GM18520 (cell line): ENCODE data around the gene NPW.

Experiments
- ATAC-seq: cut with Tn5 transposase; IDR thresholded peaks from one replicate; pipeline ENCODE4 v1.9.1; 2021; ENCODE audit not compliant: unreplicated experiment

Gene NPW

DNA sequence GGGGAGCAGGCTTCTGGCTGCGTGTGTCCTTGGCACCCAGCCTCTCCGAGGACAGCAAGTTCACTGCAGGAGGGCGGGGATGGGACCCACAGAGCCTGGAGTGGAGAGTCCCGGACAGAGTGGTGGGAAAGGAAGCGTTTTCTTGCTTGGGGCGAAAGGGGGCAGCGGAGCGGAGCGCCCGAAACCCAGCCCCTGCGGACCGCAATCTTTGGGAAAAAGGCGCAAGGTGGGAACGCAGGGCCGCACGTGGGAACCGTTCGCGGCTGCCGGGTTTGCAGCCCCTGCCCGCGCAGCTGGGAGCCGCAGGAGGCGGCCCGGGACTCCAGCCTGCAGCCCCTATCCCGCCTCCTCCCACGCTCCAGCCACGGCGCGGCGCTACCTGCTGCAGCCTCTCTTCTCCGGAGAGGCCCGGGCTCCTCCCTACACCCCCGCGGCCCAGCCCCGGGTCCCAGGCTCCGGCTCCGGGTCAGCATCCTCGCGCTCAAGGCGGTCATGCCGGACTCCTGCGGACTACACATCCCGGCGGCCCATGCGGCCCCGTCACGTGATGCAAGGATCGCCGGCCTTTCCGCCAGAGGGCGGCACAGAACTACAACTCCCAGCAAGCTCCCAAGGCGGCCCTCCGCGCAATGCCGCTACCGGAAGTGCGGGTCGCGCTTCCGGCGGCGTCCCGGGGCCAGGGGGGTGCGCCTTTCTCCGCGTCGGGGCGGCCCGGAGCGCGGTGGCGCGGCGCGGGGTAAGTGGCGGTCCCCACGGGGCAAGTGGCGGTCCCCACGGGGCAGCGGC is 27.9 kb downstream of the NPW start, which contains the start of the genes NTHL1 and TSC2:
Gene NTHL1, minus strand, starts transcription at position 505 of the 786 bp plus-strand sequence. Its CDS starts 11 bp downstream, at position 494.
Gene TSC2, plus strand, starts transcription at position 656 of the 786 bp plus-strand sequence. CDS start 631 bp downstream, outside the sequence.
- ATAC-seq = peak; percentile 95

DNA sequence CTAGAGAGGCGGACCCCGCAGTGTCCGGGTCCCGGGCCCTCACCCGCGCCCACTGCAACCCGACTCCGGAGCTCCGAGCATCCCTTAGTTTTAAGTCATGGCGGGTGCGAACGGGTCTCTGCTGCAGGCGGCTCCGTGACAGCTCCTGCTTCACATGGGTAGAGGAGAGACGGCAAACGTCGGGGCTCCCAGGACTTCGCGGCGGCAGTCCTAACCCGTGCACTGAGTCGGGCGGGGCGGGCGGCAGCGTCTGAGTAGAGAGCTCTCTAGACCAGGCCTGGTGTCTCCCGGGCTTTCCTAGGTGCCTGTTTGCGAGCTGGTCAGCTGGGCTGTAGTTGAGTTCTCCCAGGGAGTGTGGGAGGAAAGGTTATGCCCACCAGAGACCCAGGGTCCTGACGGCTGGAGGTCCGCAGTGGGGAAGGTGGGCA is 28.5 kb downstream of the NPW start:
- no peak for ATAC-seq

DNA sequence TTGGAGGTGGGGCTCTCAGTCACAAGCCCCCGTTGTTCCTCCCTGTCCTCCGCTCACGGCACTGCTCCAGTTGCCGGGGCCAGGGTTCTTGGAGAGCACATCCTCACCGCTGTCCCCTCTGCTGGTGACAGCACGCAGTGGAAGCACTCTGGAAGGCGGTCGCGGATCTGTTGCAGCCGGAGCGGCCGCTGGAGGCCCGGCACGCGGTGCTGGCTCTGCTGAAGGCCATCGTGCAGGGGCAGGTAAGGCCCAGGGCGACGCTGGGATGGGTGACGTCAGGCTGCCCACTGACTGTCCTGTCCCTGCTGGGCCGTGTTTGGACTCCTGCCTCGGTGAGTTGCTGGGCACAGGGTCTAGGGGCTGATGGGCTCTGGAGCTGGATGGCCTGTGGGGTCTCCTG is 33.6 kb downstream of the NPW start:
- no peak for ATAC-seq

DNA sequence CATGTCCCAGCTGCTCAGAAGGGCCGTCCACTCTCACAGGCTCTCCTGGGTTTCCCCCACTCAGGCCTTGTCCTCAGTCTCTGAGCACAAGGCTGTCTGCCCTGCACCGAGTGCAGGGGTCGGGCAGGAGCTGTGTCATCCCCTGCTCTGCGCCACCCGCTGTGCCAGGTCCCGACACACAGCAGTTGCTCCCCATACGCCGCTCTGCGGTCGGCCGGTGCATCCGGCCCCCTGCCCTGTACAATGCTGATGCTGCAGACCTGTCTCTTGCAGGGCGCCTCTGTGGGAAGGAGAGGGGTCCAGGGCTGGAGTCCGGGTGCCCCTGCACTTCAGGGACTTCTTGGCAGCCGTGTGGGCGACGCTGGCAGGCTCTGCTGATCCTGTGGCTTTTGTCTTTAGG is 34.3 kb downstream of the NPW start:
- ATAC-seq = no peak

DNA sequence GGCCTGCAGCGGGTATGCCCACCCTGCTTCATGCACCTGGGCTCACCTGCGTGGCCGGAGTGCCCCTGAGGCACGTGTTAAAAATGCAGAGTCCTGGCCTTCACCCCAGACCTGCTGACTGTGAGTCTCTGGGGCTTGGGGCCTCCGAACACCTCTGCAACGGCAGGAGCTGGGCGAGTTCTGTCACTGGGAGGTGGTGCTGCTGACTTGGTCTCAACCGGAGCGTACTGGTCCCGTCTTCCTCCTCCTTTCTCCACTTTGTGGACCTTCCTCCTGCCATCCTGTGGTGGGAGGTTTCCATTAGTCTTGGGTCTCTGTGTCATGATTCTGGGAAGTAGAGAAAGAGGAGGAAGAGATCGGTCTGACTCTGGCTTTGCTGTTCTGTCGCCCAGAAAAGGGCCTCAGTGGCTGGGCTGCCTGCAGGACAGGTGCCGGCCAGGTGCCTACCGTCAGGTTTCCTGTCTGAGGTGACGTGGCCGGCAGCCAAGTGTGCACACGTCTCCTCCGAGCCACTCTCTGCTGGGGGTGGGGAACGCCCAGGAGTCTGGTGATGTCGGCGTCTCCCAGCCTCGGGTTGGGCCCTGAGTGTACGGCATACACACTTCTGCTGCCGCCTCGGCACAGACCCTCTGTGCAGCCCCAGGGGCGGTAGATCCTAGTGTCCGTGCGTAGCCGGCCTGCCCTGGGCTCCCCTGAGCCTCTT is 35.1 kb downstream of the NPW start:
- ATAC-seq = no peak

DNA sequence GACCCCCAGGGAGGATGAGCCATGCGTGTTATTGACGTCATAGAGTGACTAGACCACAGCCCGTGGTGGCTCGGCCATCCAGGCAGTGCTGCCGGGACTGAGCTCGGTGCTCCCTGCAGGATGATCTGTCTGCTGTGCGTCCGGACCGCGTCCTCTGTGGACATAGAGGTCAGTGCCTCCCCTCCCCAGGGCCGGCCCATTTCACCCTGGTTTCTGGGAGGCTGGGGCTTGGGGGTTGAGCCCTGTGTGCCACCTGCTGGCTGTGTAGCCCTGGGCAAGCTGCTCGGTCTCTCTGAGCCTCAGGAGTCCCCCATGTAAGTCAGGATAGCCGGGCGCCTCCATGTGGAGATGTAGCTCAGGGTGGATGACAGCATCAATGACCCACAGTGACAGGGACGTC is 36.5 kb downstream of the NPW start:
- ATAC-seq = no peak

DNA sequence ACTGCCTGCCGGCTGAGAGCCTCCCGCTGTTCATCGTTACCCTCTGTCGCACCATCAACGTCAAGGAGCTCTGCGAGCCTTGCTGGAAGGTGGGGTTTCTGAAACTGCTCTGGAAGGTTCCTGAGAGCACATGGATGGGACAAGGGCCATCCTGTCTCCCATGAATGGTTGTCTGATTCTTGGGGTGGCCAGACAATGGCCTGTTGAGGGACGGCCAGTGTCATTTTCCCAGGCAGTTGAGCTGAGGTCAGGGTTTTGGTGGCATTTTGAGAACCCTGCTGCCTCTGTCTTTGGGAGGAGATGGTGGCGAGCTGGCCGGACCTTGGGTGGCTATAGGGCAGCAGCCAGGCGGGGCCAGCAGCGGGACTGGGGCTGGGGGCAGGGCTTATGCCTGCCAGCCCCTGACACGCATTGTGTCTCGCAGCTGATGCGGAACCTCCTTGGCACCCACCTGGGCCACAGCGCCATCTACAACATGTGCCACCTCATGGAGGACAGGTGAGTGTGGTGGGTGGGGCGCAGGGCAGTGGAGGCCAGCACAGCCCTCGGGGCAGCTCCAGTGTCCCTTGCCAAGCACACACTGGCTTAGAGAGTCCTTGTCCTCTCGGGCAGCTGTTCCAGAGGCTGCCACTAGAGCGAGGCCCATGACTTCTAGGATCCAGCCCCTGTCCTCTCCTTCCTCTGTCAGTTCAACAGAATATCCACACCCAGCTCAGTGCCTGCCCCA is 37.3 kb downstream of the NPW start:
- ATAC-seq = no peak

DNA sequence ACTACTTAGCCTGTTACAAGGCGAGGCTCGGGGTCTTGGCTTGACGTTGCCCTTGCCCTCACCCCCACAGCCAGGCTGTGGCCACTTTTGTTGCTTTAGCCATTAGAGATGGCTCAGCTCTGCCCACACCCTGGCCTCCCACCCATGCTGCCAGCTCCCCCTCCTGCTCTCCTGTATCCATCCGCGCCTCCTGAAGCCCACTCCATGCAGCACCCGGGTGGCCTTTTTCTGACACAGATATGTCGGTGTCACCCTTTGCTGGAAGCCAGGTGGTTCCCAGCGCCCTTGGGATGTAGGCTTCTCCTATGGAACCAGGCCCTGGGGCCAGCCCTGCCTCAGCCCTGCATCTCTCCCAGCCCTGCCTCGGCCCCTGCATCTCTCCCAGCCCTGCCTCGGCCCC is 37.9 kb downstream of the NPW start:
- no peak for ATAC-seq

DNA sequence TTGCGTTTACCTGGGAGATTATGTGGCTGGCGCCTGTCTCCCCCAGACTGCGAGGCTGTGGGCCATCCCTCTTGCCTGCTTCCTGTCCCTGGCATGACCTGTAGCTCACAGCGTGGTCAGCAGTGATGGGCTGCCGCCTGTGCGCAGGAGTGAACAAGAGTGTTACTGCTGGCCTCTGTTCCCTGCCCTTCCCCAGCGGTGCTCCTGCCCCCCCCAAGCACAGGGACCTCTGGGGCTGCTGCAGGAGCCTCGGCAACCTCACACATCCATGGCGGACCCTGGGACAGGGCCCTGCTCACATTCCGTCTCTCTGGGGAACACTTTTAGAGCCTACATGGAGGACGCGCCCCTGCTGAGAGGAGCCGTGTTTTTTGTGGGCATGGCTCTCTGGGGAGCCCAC is 38.8 kb downstream of the NPW start:
- no peak for ATAC-seq

DNA sequence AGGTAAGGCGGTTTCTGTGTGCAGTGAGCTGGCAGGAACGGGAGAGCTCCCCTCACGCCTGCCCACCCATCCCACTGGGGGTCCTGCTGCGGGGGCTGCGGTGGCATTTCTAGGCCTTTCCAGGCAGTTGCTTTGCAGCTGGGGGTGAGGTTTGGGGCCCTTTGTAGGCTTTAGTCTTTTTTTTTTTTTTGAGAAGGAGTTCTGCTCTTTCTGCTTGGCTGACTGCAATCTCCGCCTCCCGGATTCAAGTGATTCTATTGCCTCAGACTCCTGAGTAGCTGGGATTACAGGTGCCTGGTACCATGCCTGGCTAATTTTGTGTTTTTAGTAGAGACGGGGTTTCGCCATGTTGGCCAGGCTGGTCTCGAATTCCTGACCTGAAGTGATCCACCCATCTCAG is 39.3 kb downstream of the NPW start:
- ATAC-seq = no peak

DNA sequence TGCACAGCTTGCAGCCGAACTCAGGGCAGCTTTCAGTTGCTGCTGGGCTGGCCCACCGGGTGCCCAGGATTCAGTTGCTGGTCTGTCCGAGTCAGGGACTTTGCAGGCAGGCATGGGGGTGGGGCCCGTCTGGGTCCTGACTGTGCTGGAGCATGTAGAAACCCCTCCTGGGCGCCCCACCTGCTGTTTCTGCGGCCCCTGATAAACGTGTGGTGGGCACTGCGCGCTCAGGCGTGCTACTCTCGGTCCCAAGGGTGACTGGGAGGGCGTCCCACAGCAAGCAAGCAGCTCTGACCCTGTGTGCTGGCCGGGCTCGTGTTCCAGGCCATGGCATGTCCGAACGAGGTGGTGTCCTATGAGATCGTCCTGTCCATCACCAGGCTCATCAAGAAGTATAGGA is 40.8 kb downstream of the NPW start:
- ATAC-seq = no peak

DNA sequence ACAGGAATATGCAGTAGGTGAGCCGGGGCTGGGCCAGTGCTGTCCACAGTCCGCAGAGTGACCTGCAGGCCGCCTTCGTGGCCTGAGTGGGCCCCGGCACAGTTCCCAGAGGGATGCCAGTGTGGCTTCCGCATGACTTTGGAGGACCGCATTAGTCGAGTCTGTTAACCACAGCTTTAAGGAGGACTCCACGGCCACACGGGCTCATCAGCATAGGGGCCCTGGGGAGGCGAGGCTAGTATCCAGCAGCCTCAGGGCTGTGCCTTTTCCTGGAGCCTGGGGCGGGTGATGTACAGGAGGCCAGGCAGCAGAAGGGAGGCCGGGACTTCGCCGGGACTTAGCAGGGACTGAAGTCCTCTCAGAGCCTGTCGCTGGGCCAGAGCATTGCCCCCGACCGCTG is 41.4 kb downstream of the NPW start:
- no peak for ATAC-seq

DNA sequence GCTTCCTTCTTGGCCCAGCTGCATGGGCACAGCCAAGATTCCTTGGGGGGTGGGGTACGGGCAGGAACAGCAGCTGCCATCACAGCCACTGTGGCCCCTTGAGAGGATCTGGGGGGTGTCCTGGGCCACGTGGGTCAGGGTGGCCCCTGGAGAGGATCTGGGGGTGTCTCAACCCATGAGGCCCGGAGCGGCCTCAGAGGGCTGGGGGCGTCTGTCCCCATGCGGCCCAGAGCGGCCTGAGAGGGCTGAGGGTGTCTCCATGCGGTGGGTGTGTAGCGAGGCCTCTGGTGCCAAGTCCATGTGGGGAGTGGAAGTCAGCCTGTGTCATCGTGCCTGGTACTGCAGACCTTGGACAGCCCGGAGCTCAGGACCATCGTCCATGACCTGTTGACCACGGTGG is 41.9 kb downstream of the NPW start:
- no peak for ATAC-seq

DNA sequence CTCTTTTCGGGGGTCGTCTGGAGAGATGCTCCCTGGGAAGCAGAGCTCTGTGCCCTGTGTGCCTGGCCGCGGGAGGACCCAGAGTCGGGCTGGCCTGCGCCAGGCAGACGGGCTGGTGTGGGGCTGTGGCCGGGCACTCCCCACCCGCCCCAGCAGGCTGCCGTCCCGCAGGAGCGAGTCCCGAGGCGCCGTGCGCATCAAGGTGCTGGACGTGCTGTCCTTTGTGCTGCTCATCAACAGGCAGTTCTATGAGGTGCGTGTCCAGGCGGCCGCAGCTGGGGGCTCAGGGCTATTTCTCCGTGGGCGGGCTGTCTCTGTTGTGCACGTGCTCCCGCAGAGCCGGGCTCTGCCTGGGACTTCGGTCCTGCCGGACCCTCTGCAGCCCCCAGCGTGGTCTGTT is 43.2 kb downstream of the NPW start:
- ATAC-seq = no peak

DNA sequence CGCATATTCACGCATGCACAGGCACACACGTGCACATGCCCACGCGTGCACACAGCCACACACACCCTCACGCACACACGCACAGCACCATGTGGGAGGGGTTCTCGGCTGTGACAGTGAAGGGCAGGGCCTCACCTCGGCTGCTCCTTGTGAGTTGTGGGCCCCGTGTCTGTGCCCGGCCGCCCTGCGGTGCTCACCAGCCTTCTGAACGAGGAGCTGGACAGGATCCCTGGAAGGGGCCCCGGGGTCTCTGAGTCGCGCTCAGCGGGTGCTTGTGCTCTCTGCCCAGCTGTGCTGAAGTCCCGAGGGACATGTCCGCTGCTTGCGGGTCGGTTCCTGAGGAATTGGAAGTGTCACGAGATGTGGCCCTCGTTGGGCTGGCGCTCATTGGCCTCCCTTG is 44.3 kb downstream of the NPW start:
- ATAC-seq = no peak

DNA sequence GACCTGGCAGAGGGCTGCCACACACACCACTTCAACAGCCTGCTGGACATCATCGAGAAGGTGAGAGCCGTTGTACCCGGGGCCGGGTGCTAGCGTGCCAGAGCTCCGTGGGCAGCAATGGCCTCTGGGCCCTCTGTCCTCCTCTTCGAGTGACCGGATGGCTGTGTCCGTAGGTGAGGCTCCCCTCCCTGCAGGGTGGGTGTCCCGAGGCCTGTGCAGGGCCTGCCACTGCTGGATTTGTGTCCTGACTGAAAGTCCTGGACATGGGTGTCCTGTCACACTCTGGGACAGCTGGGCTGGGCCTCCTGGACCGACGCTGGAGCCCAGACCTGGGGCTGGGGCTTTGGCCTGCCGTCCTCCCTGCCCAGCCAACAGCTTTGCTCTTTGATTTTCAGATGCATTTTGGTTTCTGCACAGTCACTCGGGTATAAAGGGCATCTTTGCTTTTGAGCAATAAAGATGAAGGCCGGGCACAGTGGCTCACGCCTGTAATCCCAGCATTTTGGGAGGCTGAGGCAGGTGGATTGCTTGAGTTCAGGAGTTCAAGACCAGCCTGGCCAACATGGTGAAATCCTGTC is 44.9 kb downstream of the NPW start:
- no peak for ATAC-seq

DNA sequence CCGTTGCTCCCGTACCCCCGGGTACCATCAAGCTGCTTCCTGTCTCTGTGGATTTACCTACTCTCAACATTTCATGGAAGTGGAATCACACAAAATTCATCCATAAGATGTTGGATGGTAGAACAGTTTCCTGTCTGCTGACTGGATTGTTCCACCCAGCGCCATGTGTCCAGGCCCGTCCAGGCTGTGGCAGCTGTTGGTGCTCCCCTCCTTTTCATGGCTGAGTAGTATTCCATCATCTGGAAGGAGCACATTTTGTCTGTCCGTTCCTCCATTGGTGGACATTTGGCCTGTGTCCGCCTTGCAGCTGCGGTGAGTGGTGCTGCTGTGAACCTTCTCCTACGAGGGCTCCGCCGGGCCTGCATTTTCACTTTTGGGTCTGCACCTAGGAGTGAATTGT is 46.6 kb downstream of the NPW start:
- ATAC-seq = no peak
